ENCODE data around the gene FRMD4B. TPM values are rescaled to one million over a fixed set of nuclear protein-coding genes. Genes with fewer than 3 reads are reported as not detected.

FRMD4B gene
- total RNA-seq, 4 donors from 2014 or later: 34.9 to 70.0 (median 38.5) TPM

DNA sequence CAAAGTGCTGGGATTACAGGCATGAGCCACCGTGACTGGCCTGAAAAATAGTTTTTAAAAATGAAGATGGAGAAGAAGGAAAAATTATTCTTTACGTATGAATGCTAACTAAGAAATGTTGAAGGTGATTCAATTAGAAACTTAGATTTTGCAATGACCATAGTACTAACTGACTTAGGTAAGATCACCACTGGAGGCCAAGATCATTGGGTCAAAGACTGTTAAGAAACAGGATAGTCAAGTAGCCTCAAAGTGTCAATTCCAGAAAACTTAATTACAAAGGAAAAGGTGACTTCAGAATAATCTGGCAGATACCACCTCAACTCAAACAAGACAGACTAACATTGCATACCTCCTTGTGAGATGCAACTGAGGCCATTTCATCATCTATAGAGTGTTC, 119.3 kb downstream of the FRMD4B start:
- TF ChIP-seq, protein P1, sequence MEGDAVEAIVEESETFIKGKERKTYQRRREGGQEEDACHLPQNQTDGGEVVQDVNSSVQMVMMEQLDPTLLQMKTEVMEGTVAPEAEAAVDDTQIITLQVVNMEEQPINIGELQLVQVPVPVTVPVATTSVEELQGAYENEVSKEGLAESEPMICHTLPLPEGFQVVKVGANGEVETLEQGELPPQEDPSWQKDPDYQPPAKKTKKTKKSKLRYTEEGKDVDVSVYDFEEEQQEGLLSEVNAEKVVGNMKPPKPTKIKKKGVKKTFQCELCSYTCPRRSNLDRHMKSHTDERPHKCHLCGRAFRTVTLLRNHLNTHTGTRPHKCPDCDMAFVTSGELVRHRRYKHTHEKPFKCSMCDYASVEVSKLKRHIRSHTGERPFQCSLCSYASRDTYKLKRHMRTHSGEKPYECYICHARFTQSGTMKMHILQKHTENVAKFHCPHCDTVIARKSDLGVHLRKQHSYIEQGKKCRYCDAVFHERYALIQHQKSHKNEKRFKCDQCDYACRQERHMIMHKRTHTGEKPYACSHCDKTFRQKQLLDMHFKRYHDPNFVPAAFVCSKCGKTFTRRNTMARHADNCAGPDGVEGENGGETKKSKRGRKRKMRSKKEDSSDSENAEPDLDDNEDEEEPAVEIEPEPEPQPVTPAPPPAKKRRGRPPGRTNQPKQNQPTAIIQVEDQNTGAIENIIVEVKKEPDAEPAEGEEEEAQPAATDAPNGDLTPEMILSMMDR (IDR thresholded peaks at IDR 0.05; ENCODE audit: low read depth): no peak

DNA sequence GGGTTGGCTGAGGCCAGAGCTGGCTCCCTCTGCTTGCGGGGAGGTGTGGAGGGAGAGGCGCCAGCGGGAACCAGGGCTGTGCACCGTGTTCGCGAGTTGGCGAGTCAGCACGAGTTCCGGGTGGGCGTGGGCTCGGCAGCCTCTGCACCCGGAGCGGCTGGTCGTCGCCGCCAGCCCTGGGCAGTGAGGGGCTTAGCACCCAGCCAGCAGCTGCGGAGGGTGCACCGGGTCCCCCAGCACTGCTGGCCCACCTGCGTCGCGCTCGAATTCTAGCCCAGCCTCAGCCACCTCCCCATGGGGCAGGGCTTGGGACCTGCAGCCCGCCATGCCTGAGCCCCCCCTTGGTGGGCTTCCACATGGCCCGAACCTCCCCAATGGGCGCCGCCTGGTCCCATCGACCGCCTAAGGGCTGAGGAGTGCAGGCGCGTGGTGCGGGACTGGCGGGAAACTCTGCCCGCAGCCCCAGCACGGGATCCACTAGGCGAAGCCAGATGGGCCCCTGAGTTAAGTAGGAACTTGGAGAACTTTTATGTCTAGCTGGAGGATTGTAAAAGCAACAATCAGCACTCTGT, 125.6 kb downstream of the FRMD4B start:
- TF ChIP-seq, protein P1 (IDR thresholded peaks at IDR 0.05; ENCODE audit: low read depth): no peak

DNA sequence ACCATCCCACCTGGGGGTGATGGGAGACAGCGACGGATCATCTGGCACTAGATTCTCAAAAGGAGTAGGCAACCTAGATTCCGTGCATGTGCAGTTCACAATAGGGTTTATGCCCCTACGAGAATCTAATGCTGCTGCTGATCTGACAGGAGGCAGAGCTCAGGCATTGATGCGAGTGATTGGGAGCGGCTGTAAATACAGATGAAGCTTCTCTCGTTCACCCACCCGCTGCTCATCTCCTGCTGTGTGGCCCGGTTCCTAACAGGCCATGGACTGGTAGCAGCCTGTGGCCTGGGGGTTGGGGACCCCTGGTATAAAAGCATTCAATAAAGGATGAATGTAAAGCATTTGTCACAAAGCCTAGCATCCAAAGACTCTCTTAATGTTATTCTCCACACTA, 126.8 kb downstream of the FRMD4B start:
- TF ChIP-seq, protein P1 (IDR thresholded peaks at IDR 0.05; ENCODE audit: low read depth): no peak

DNA sequence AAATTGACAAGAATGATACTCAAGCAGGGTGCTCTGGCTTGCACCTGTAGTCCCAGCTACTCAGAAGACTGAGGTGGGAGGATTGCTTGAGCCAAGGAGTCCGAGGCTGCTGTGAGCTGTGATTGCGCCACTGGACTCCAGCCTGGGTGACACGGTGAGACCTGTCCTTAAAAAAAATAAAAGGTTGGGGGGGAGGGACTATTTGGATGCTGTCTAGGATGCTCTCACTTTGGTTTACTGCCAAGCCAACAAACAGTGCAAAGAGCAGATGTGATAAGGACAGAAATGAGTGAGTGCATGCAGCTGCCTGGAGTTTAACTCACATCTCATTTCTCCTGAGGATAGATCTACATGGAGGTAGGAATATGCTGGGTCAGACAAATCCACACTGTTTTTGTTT, 130.0 kb downstream of the FRMD4B start:
- TF ChIP-seq, protein P1 (IDR thresholded peaks at IDR 0.05; ENCODE audit: low read depth): no peak

DNA sequence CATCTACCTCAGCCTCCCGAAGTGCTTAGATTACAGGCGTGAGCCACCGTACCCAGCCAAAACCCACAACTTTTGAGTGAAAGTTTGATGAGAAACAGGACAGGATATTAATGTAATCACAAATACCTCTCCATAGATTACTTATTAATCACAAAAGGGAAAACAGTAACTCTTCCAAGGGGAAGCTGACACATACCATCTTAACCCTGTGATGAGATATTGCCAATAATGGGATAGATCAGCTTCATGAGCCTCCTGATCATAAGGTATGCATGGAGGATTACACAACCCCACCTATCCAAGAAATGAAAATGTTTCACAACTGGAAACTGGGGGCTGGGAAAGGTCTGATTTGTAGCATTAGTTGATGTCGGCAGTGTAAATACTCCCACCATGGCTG, 131.5 kb downstream of the FRMD4B start:
- TF ChIP-seq, protein P1 (IDR thresholded peaks at IDR 0.05; ENCODE audit: low read depth): no peak

DNA sequence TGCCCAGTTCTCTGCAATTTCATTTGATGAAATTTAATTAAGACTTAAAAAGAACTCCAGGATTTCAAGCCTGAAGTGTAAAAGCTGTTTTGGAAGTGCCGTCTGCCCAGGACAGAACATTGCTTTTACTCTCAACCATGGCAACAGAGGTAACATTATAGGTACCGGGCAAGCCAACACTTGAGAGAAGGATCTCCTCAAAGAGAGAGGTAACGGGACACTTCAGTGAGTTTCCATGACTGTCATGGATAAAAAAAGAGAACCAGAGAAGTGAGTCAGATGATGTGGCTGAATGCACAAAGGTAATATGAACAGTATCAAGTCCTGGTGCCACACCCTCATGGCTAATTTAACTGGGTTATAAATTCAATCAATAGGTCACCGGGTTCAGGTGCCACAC, 133.3 kb downstream of the FRMD4B start:
- TF ChIP-seq, protein P1 (IDR thresholded peaks at IDR 0.05; ENCODE audit: low read depth): no peak

DNA sequence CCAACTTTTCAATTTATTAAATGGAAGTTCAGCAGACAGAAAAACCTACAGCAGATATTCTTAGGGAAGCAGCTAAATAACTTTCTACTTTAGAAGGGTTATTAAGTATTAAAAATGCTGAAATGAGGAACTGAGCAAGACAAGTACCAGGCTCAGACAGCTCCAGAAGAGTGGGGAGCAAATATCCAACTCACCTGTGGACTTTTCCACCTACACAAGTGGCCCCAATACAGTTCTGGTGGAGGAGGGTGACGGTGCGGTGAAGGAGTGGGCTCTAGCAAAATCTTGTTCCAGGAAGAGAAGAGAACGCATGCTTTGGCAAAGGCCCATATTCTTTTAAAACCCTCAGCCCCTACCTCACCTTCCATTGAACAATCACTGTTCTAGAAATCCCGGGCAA, 133.7 kb downstream of the FRMD4B start:
- TF ChIP-seq, protein P1 (IDR thresholded peaks at IDR 0.05; ENCODE audit: low read depth): no peak

Measured in subcutaneous adipose tissue (tissue), 4 donors.